CD14-positive monocyte (primary cell): Measurements from ENCODE around the gene SLC25A42. TPM values are rescaled to one million over a fixed set of nuclear protein-coding genes. Genes with fewer than 3 reads are reported as not detected.
"Not testable (repeated sequence)": the region's sequence is repeated elsewhere in the genome, so short reads cannot be mapped to it uniquely, and the experiment has no call there.

Experiments
- DNase-seq, 3 donors: peaks; one replicate each; pipeline ENCODE4 v3.0.0-alpha.2; 2011 to 2022
- H2AFZ ChIP-seq: 2 replicates; pipeline ENCODE4 v1.6.0; 2012; ENCODE audit warnings: mild to moderate bottlenecking, low read depth, low read length, inconsistent platforms; ENCODE audit not compliant: insufficient read depth, poor library complexity, severe bottlenecking
- H3K27ac ChIP-seq, 2 donors: 1 replicate in 1 of 2; 2 replicates in 1 of 2; pipeline ENCODE4 v1.5.1; 2012 to 2013; ENCODE audit warnings: low read length in 2 of 2, control low read depth in 1 of 2, inconsistent platforms in 1 of 2, low read depth in 1 of 2, mild to moderate bottlenecking in 1 of 2
- H3K27me3 ChIP-seq, 2 donors: one replicate each; pipeline versions ENCODE4 v1.6.0 to v1.6.1; 2011 to 2013; ENCODE audit warnings: low read length in 2 of 2; ENCODE audit not compliant: control insufficient read depth in 2 of 2, insufficient read depth in 2 of 2
- H3K36me3 ChIP-seq, 2 donors: replicated peaks in 1 of 2; 1 replicate in 1 of 2; 2 replicates in 1 of 2; pipeline versions ENCODE4 v1.5.1 to v1.6.1; 2012 to 2013; ENCODE audit warnings: low read length in 2 of 2, control low read depth in 1 of 2, inconsistent platforms in 1 of 2, mild to moderate bottlenecking in 1 of 2; ENCODE audit not compliant: insufficient read depth in 2 of 2, control insufficient read depth in 1 of 2
- H3K4me1 ChIP-seq, 2 donors: 1 replicate in 1 of 2; 2 replicates in 1 of 2; pipeline versions ENCODE4 v1.5.1 to v1.6.1; 2012 to 2013; ENCODE audit warnings: low read length in 2 of 2, control low read depth in 1 of 2, inconsistent platforms in 1 of 2, mild to moderate bottlenecking in 1 of 2, moderate library complexity in 1 of 2; ENCODE audit not compliant: insufficient read depth in 2 of 2, control insufficient read depth in 1 of 2
- H3K4me2 ChIP-seq: replicated peaks from 2 replicates; pipeline ENCODE3; 2012; ENCODE audit warnings: low read length, moderate library complexity, mild to moderate bottlenecking; ENCODE audit not compliant: poor library complexity, severe bottlenecking; ENCODE audit errors: extremely low read depth
- H3K4me3 ChIP-seq, 3 experiments: fragments of 200-600 bp in 1 of 3; sonication (generic) in 1 of 3; replicated peaks in 1 of 3; 1 replicate in 2 of 3; 2 replicates in 1 of 3; pipeline ENCODE4 v1.5.1; 2011 to 2013; ENCODE audit warnings: low read length in 3 of 3, mild to moderate bottlenecking in 3 of 3, control low read depth in 2 of 3, low read depth in 2 of 3, inconsistent platforms in 1 of 3, moderate library complexity in 1 of 3
- H3K79me2 ChIP-seq: 2 replicates; pipeline ENCODE4 v1.6.0; 2012; ENCODE audit warnings: mild to moderate bottlenecking, control low read depth, inconsistent platforms, low read length, moderate library complexity; ENCODE audit not compliant: insufficient read depth
- H3K9ac ChIP-seq: 2 replicates; pipeline ENCODE4 v1.6.0; 2017; ENCODE audit warnings: low read length, mild to moderate bottlenecking; ENCODE audit not compliant: insufficient read depth, poor library complexity, severe bottlenecking
- H3K9me3 ChIP-seq, 2 donors: replicated peaks in 1 of 2; 1 replicate in 1 of 2; 2 replicates in 1 of 2; pipeline versions ENCODE4 v1.5.1 to v1.6.1; 2012 to 2013; ENCODE audit warnings: low read length in 2 of 2, control low read depth in 1 of 2; ENCODE audit not compliant: control insufficient read depth in 1 of 2, insufficient read depth in 1 of 2
- H4K20me1 ChIP-seq: 2 replicates; pipeline ENCODE4 v1.6.0; 2012; ENCODE audit warnings: mild to moderate bottlenecking, low read length, control low read depth, moderate library complexity; ENCODE audit not compliant: insufficient read depth
- H3K27ac Mint-ChIP-seq, 7 donors: one replicate each; pipeline ENCODE4 v1.8.0; 2020; ENCODE audit warnings: mild to moderate bottlenecking in 7 of 7, mixed read lengths in 7 of 7, moderate library complexity in 6 of 7, inconsistent platforms in 2 of 7
- H3K27me3 Mint-ChIP-seq, 3 donors: one replicate each; pipeline ENCODE4 v1.8.0; 2021 to 2022; ENCODE audit warnings: low read depth in 3 of 3, mild to moderate bottlenecking in 3 of 3, mixed read lengths in 3 of 3, moderate library complexity in 3 of 3, inconsistent platforms in 1 of 3
- H3K36me3 Mint-ChIP-seq, 2 donors: one replicate each; pipeline ENCODE4 v1.8.0; 2020; ENCODE audit warnings: mixed read lengths in 2 of 2, inconsistent platforms in 1 of 2, mild to moderate bottlenecking in 1 of 2
- H3K4me1 Mint-ChIP-seq: one replicate; pipeline ENCODE4 v1.8.0; 2020; ENCODE audit warnings: mild to moderate bottlenecking, mixed read lengths
- H3K4me3 Mint-ChIP-seq, 2 donors: one replicate each; pipeline ENCODE4 v1.8.0; 2020; ENCODE audit warnings: mild to moderate bottlenecking in 2 of 2, mixed read lengths in 2 of 2, moderate library complexity in 1 of 2
- H3K9me3 Mint-ChIP-seq, 7 donors: one replicate each; pipeline ENCODE4 v1.8.0; 2020 to 2022; ENCODE audit warnings: mixed read lengths in 7 of 7, mild to moderate bottlenecking in 6 of 7, moderate library complexity in 6 of 7, inconsistent platforms in 2 of 7
- CTCF ChIP-seq: fragments of 200-600 bp; IDR thresholded peaks from one replicate; pipeline ENCODE4 v1.8.0; 2022; ENCODE audit warnings: antibody characterized with exemption, mild to moderate bottlenecking
- WGBS: methylation state at CpG from one replicate; pipeline ENCODE4 v1.1.5; 2013; ENCODE audit warnings: missing lambda C conversion rate; ENCODE audit not compliant: insufficient coverage; 5-methylcytosine and 5-hydroxymethylcytosine counted together
- intact Hi-C, 2 donors: fragments of 100-400 bp; cut with micrococcal nuclease; formaldehyde crosslinking; loops; one replicate each; pipeline versions ENCODE4 v1.15.0 to v1.15.1; 2023
- polyA plus RNA-seq, 3 donors: library from polyadenylated mRNA; depleted of rRNA in 1 of 3; unstranded in 2 of 3; stranded (reverse) in 1 of 3; fragments of 300-500 nt in 2 of 3; fragments of >200 nt in 1 of 3; fragmentation: Illumina TruSeq in 2 of 3; gene quantifications; 1 replicate in 2 of 3; 2 replicates in 1 of 3; pipeline ENCODE4 v1.2.3, GENCODE V29; 2012 to 2021

Gene SLC25A42
- polyA plus RNA-seq, 3 donors = 0.68 to 3.1 (median 1.1) TPM

GRCh38 chr19:19106056-19106551 lies 42.3 kb downstream of the SLC25A42 start:
- H3K27me3 Mint-ChIP-seq = peaks cover 5 to 13% (median 9%) of the 10 kb centered on the region in 3 donors
- H3K36me3 Mint-ChIP-seq = peaks cover 0 to 2% of the 10 kb centered on the region in 2 donors
- 90% methylated on average over 25 of the region's 25 CpGs for WGBS
- peak overlapping the region; percentile 39 for H3K4me2 ChIP-seq
- peaks cover 0 to 3% of the 10 kb centered on the region in 2 donors for H3K27me3 ChIP-seq
- no peak for TF ChIP-seq CTCF
- no peaks in the 10 kb centered on the region for H4K20me1 ChIP-seq
- no peak overlapping the region for H3K9ac ChIP-seq
- no peak for DNase-seq
- no peak overlapping the region for H3K27ac Mint-ChIP-seq
- H3K4me3 Mint-ChIP-seq = peak overlapping the region in 1 of 2 donors; percentile 65
- no peaks in the 10 kb centered on the region for H3K79me2 ChIP-seq
- no peak overlapping the region for H3K27ac ChIP-seq
- intact Hi-C loops = no loop called here
- peak overlapping the region in 1 of 3 experiments; percentile 48 for H3K4me3 ChIP-seq
- H3K4me1 Mint-ChIP-seq = peaks cover 9% of the 10 kb centered on the region
- no peak overlapping the region for H2AFZ ChIP-seq
- no peaks in the 10 kb centered on the region for H3K9me3 ChIP-seq
- H3K36me3 ChIP-seq = no peaks in the 10 kb centered on the region
- peaks cover 0 to 3% (median 0%) of the 10 kb centered on the region in 7 donors for H3K9me3 Mint-ChIP-seq
- peaks cover 0 to 8% of the 10 kb centered on the region in 2 donors for H3K4me1 ChIP-seq

- DNase-seq, H3K9me3 Mint-ChIP-seq, H3K9me3 ChIP-seq, intact Hi-C loops, H3K27ac ChIP-seq, H3K4me3 Mint-ChIP-seq, H3K27ac Mint-ChIP-seq, H4K20me1 ChIP-seq, H3K9ac ChIP-seq, H3K4me1 ChIP-seq, H3K27me3 ChIP-seq, H2AFZ ChIP-seq, H3K4me3 ChIP-seq, H3K79me2 ChIP-seq, H3K4me2 ChIP-seq, H3K36me3 ChIP-seq, H3K36me3 Mint-ChIP-seq, H3K4me1 Mint-ChIP-seq: not testable (repeated sequence)
- 100% methylated on average over 2 of the region's 7 CpGs for WGBS
- peaks cover 5 to 13% (median 12%) of the 10 kb centered on the region in 3 donors for H3K27me3 Mint-ChIP-seq
Measured at GRCh38 chr19:19106938-19107337, 43.1 kb downstream of the SLC25A42 start.
